Measurements from ENCODE around the gene RPA3.

The RPA3 gene

GRCh38 chr7:7732621-7733281, 14.3 kb upstream of the RPA3 start:
- DNase-seq (ENCODE audit: low read depth): no peak

- DNase-seq (ENCODE audit: low read depth): no peak
These were observed 13.3 kb upstream of the RPA3 start for GRCh38 chr7:7731732-7732131.

GRCh38 chr7:7720750-7721621, 2.6 kb upstream of the RPA3 start:
- no peak for DNase-seq (ENCODE audit: low read depth)

- no peak for DNase-seq (ENCODE audit: low read depth)
These were observed 1.8 kb upstream of the RPA3 start for GRCh38 chr7:7720193-7720592.

- DNase-seq (ENCODE audit: low read depth): no peak
These were observed 829 bp upstream of the RPA3 start for GRCh38 chr7:7719236-7719635.

- DNase-seq (ENCODE audit: low read depth): no peak
These were observed 4.7 kb downstream of the RPA3 start for GRCh38 chr7:7713730-7714129.

- DNase-seq (ENCODE audit: low read depth): no peak
These were observed 7.9 kb downstream of the RPA3 start for GRCh38 chr7:7710469-7710868.

- no peak for DNase-seq (ENCODE audit: low read depth)
These were observed 9.1 kb downstream of the RPA3 start for GRCh38 chr7:7709291-7709690.

- DNase-seq (ENCODE audit: low read depth): no peak
These were observed 10.6 kb downstream of the RPA3 start for GRCh38 chr7:7707806-7708205.

- DNase-seq (ENCODE audit: low read depth): no peak
These were observed 11.2 kb downstream of the RPA3 start for GRCh38 chr7:7707246-7707645.

- DNase-seq (ENCODE audit: low read depth): no peak
These were observed 11.7 kb downstream of the RPA3 start for GRCh38 chr7:7706556-7707172.

- no peak for DNase-seq (ENCODE audit: low read depth)
These were observed 12.3 kb downstream of the RPA3 start for GRCh38 chr7:7706101-7706511.

GRCh38 chr7:7705318-7705717, 13.1 kb downstream of the RPA3 start:
- DNase-seq (ENCODE audit: low read depth): no peak

- DNase-seq (ENCODE audit: low read depth): no peak
These were observed 13.5 kb downstream of the RPA3 start for GRCh38 chr7:7704867-7705266.

GRCh38 chr7:7703427-7703826, 15.0 kb downstream of the RPA3 start:
- DNase-seq (ENCODE audit: low read depth): no peak

- DNase-seq (ENCODE audit: low read depth): no peak
These were observed 15.6 kb downstream of the RPA3 start for GRCh38 chr7:7702826-7703225.

GRCh38 chr7:7701527-7701926, 16.9 kb downstream of the RPA3 start:
- no peak for DNase-seq (ENCODE audit: low read depth)

- DNase-seq (ENCODE audit: low read depth): no peak
These were observed 18.4 kb downstream of the RPA3 start for GRCh38 chr7:7699970-7700369.

- no peak for DNase-seq (ENCODE audit: low read depth)
These were observed 19.0 kb downstream of the RPA3 start for GRCh38 chr7:7699380-7699779.

- DNase-seq (ENCODE audit: low read depth): no peak
These were observed 19.5 kb downstream of the RPA3 start for GRCh38 chr7:7698930-7699329.

GRCh38 chr7:7696458-7697119, 21.8 kb downstream of the RPA3 start:
- no peak for DNase-seq (ENCODE audit: low read depth)

GRCh38 chr7:7695111-7695817, 23.1 kb downstream of the RPA3 start:
- no peak for DNase-seq (ENCODE audit: low read depth)
